Activated naive CD8-positive, alpha-beta T cell treated with anti-CD3 and anti-CD28 coated beads, Interleukin-2, amount 10 ng/mL, durations not matched to agents 7 days and 5 days (primary cell): ENCODE data around the gene CBX5. TPM values are rescaled to one million over a fixed set of nuclear protein-coding genes. Genes with fewer than 3 reads are reported as not detected.

Experiments
- ATAC-seq: fragments of 150-1000 bp; cut with Tn5 transposase; one replicate; pipeline ENCODE4 v1.10.0; 2021; ENCODE audit warnings: low read depth, moderate library complexity
- POLR2A ChIA-PET: fragments of 350-600 bp; sonication (Branson Sonifier 250); formaldehyde crosslinking; loops from one replicate; lab custom pipeline; 2021; ENCODE audit warnings: antibody characterized with exemption; lab: Charles Lee
- DNase-seq: peaks from one replicate; pipeline ENCODE4 v3.0.0; 2021
- H3K27ac Mint-ChIP-seq: one replicate; pipeline ENCODE4 v1.8.0; 2022; ENCODE audit warnings: mild to moderate bottlenecking, mixed read lengths
- H3K27me3 Mint-ChIP-seq: one replicate; pipeline ENCODE4 v1.8.0; 2022; ENCODE audit warnings: mild to moderate bottlenecking, moderate library complexity, mixed read lengths
- H3K36me3 Mint-ChIP-seq: one replicate; pipeline ENCODE4 v1.8.0; 2021; ENCODE audit warnings: mild to moderate bottlenecking, mixed read lengths
- H3K4me1 Mint-ChIP-seq: one replicate; pipeline ENCODE4 v1.8.0; 2021; ENCODE audit warnings: mixed read lengths
- H3K4me3 Mint-ChIP-seq: one replicate; pipeline ENCODE4 v1.8.0; 2022; ENCODE audit warnings: mild to moderate bottlenecking, moderate library complexity, mixed read lengths
- H3K9me3 Mint-ChIP-seq: one replicate; pipeline ENCODE4 v1.8.0; 2021; ENCODE audit warnings: mixed read lengths
- total RNA-seq, 2 experiments: library from RNA; stranded (reverse); gene quantifications; one replicate each; pipeline ENCODE4 v1.2.3, GENCODE V29; 2021

The CBX5 gene
- total RNA-seq, 2 experiments from 2014 or later = 113 TPM

GRCh38 chr12:54221402-54221984 is 58.4 kb downstream of the CBX5 start:
- POLR2A ChIA-PET = no interaction called here
- H3K9me3 Mint-ChIP-seq = no peaks in the 10 kb centered on the region
- H3K36me3 Mint-ChIP-seq = no peaks in the 10 kb centered on the region
- no peak overlapping the region for H3K27ac Mint-ChIP-seq
- no peak overlapping the region for H3K4me3 Mint-ChIP-seq
- H3K27me3 Mint-ChIP-seq = peaks cover 12% of the 10 kb centered on the region
- ATAC-seq (no peak), DNase-seq (no peak)
- H3K4me1 Mint-ChIP-seq = peaks cover 19% of the 10 kb centered on the region

- DNase-seq (no peak), ATAC-seq (no peak)
- H3K27me3 Mint-ChIP-seq = peaks cover 11% of the 10 kb centered on the region
- no peaks in the 10 kb centered on the region for H3K36me3 Mint-ChIP-seq
- H3K4me1 Mint-ChIP-seq = peaks cover 24% of the 10 kb centered on the region
- no peak overlapping the region for H3K4me3 Mint-ChIP-seq
- H3K27ac Mint-ChIP-seq = no peak overlapping the region
- H3K9me3 Mint-ChIP-seq = no peaks in the 10 kb centered on the region
- POLR2A ChIA-PET = no interaction called here
These were observed 59.4 kb downstream of the CBX5 start for GRCh38 chr12:54220567-54220966.

- no peaks in the 10 kb centered on the region for H3K36me3 Mint-ChIP-seq
- POLR2A ChIA-PET = interaction anchor here (0.7 kb wide), 1 partner anchor 8 kb away, joined by 5 read pairs; no protein-coding TSS in a partner anchor
- DNase-seq = peak; percentile 73
- peaks cover 8% of the 10 kb centered on the region for H3K27me3 Mint-ChIP-seq
- ATAC-seq = peak; percentile 35
- H3K4me1 Mint-ChIP-seq = peaks cover 28% of the 10 kb centered on the region
- no peak overlapping the region for H3K27ac Mint-ChIP-seq
- no peaks in the 10 kb centered on the region for H3K9me3 Mint-ChIP-seq
- H3K4me3 Mint-ChIP-seq = no peak overlapping the region
These were observed 59.8 kb downstream of the CBX5 start for GRCh38 chr12:54220092-54220557.

GRCh38 chr12:54217774-54218241 is 62.1 kb downstream of the CBX5 start:
- Mint-ChIP-seq H3K27me3 (peaks cover 10% of the 10 kb centered on the region), H3K36me3 (no peaks in the 10 kb centered on the region), H3K4me1 (peaks cover 32% of the 10 kb centered on the region), H3K27ac (no peak overlapping the region), H3K4me3 (peak overlapping the region; percentile 87), H3K9me3 (no peaks in the 10 kb centered on the region)
- no peak for ATAC-seq
- POLR2A ChIA-PET = no interaction called here
- DNase-seq = no peak

- Mint-ChIP-seq H3K4me1 (peaks cover 32% of the 10 kb centered on the region), H3K36me3 (no peaks in the 10 kb centered on the region), H3K9me3 (no peaks in the 10 kb centered on the region), H3K27me3 (peaks cover 10% of the 10 kb centered on the region), H3K4me3 (peak overlapping the region; percentile 87), H3K27ac (peak overlapping the region; percentile 83)
- POLR2A ChIA-PET = interaction anchor here (1.0 to 1.9 kb wide), 3 partner anchors 63 to 142 kb away, joined by 3 to 7 read pairs (median 7); partner anchors contain the start of genes CBX5 and HNRNPA1
- ATAC-seq (peak; percentile 67), DNase-seq (peak; percentile 77)
These were observed 62.9 kb downstream of the CBX5 start for GRCh38 chr12:54216797-54217661.

GRCh38 chr12:54215989-54216796 is 63.7 kb downstream of the CBX5 start:
- ATAC-seq (peak; percentile 25), DNase-seq (peak; percentile 57)
- Mint-ChIP-seq H3K4me1 (peaks cover 33% of the 10 kb centered on the region), H3K4me3 (peak overlapping the region; percentile 87), H3K27me3 (peaks cover 10% of the 10 kb centered on the region), H3K36me3 (no peaks in the 10 kb centered on the region), H3K9me3 (no peaks in the 10 kb centered on the region), H3K27ac (peak overlapping the region; percentile 83)
- POLR2A ChIA-PET = interaction anchor here (0.6 to 1.9 kb wide), 8 partner anchors 27 to 540 kb away, joined by 3 to 7 read pairs (median 4); partner anchors contain the start of genes ATP5MC2, CBX5, HNRNPA1 and HOXC8

- Mint-ChIP-seq H3K4me3 (peak overlapping the region; percentile 87), H3K9me3 (no peaks in the 10 kb centered on the region), H3K4me1 (peaks cover 29% of the 10 kb centered on the region), H3K36me3 (no peaks in the 10 kb centered on the region), H3K27ac (peak overlapping the region; percentile 54), H3K27me3 (peaks cover 12% of the 10 kb centered on the region)
- POLR2A ChIA-PET = no interaction called here
- DNase-seq (peak; percentile 93), ATAC-seq (peak; percentile 83)
These were observed 65.1 kb downstream of the CBX5 start for GRCh38 chr12:54214553-54215406.

GRCh38 chr12:54213079-54213478 is 66.8 kb downstream of the CBX5 start:
- DNase-seq (no peak), ATAC-seq (no peak)
- Mint-ChIP-seq H3K4me3 (no peak overlapping the region), H3K27me3 (peaks cover 9% of the 10 kb centered on the region), H3K36me3 (no peaks in the 10 kb centered on the region), H3K9me3 (no peaks in the 10 kb centered on the region), H3K4me1 (peaks cover 26% of the 10 kb centered on the region), H3K27ac (no peak overlapping the region)
- POLR2A ChIA-PET = no interaction called here

GRCh38 chr12:54211920-54212319 is 68.0 kb downstream of the CBX5 start:
- Mint-ChIP-seq H3K9me3 (no peaks in the 10 kb centered on the region), H3K4me3 (no peak overlapping the region), H3K27me3 (peaks cover 14% of the 10 kb centered on the region), H3K36me3 (no peaks in the 10 kb centered on the region), H3K4me1 (peaks cover 21% of the 10 kb centered on the region), H3K27ac (no peak overlapping the region)
- ATAC-seq = no peak
- POLR2A ChIA-PET = no interaction called here
- DNase-seq = no peak

- Mint-ChIP-seq H3K27ac (no peak overlapping the region), H3K4me1 (peaks cover 11% of the 10 kb centered on the region), H3K27me3 (peaks cover 23% of the 10 kb centered on the region), H3K4me3 (no peak overlapping the region), H3K36me3 (no peaks in the 10 kb centered on the region), H3K9me3 (no peaks in the 10 kb centered on the region)
- no peak for DNase-seq
- POLR2A ChIA-PET = no interaction called here
- no peak for ATAC-seq
These were observed 69.5 kb downstream of the CBX5 start for GRCh38 chr12:54210400-54210790.

- POLR2A ChIA-PET = no interaction called here
- Mint-ChIP-seq H3K27ac (no peak overlapping the region), H3K4me1 (peaks cover 5% of the 10 kb centered on the region), H3K27me3 (peaks cover 30% of the 10 kb centered on the region), H3K36me3 (no peaks in the 10 kb centered on the region), H3K4me3 (no peak overlapping the region), H3K9me3 (no peaks in the 10 kb centered on the region)
- no peak for DNase-seq
- ATAC-seq = no peak
These were observed 71.3 kb downstream of the CBX5 start for GRCh38 chr12:54208591-54208990.

- H3K9me3 Mint-ChIP-seq = no peaks in the 10 kb centered on the region
- H3K27me3 Mint-ChIP-seq = peaks cover 36% of the 10 kb centered on the region
- H3K36me3 Mint-ChIP-seq = no peaks in the 10 kb centered on the region
- POLR2A ChIA-PET = interaction anchor here (0.8 kb wide), 1 partner anchor 201 kb away, joined by 3 read pairs; no protein-coding TSS in a partner anchor
- H3K4me3 Mint-ChIP-seq = no peak overlapping the region
- ATAC-seq = peak; percentile 82
- H3K4me1 Mint-ChIP-seq = peaks cover 5% of the 10 kb centered on the region
- H3K27ac Mint-ChIP-seq = no peak overlapping the region
- DNase-seq = peak; percentile 85
These were observed 72.2 kb downstream of the CBX5 start for GRCh38 chr12:54207539-54208294.
